Sigmoid colon (tissue), 7 donors: Measurements from ENCODE around the gene CSTF1. TPM values are rescaled to one million over a fixed set of nuclear protein-coding genes. Genes with fewer than 3 reads are reported as not detected.

Experiments used
- DNase-seq: peaks from one replicate; pipeline ENCODE4 v3.0.0-alpha.2; 2019
- H3K27ac ChIP-seq, 4 donors: fragments of 200-600 bp; sonication (generic); one replicate each; pipeline ENCODE4 v1.5.1; 2016 to 2019; ENCODE audit warnings: mild to moderate bottlenecking in 1 of 4
- H3K27me3 ChIP-seq, 3 donors: fragments of 200-600 bp; sonication (generic); one replicate each; pipeline ENCODE4 v1.5.1; 2019; ENCODE audit warnings: mild to moderate bottlenecking in 1 of 3
- H3K36me3 ChIP-seq, 4 donors: fragments of 200-600 bp; sonication (generic); one replicate each; pipeline ENCODE4 v1.5.1; 2016 to 2019
- H3K4me1 ChIP-seq, 4 donors: fragments of 200-600 bp; sonication (generic); one replicate each; pipeline ENCODE4 v1.5.1; 2017 to 2019
- H3K4me3 ChIP-seq, 4 donors: fragments of 200-600 bp; sonication (generic); one replicate each; pipeline ENCODE4 v1.5.1; 2017 to 2019; ENCODE audit warnings: mild to moderate bottlenecking in 2 of 4, moderate library complexity in 1 of 4
- H3K9me3 ChIP-seq, 4 donors: fragments of 200-600 bp in 3 of 4; sonication (generic) in 3 of 4; one replicate each; pipeline versions ENCODE4 v1.5.1 to v1.6.1; 2013 to 2019
- EP300 ChIP-seq, 4 donors: sonication (generic); formaldehyde crosslinking; IDR thresholded peaks; one replicate each; pipeline ENCODE4 v1.6.1; 2017; ENCODE audit warnings: antibody characterized with exemption in 4 of 4
- POLR2A ChIP-seq, 2 donors: fragments of 450-650 bp; IDR thresholded peaks; one replicate each; pipeline ENCODE4 v1.6.1; 2016; ENCODE audit warnings: antibody characterized with exemption in 2 of 2, mild to moderate bottlenecking in 2 of 2, moderate library complexity in 2 of 2
- POLR2AphosphoS5 ChIP-seq, 4 donors: sonication (generic); formaldehyde crosslinking; IDR thresholded peaks; one replicate each; pipeline ENCODE4 v1.6.1; 2017; ENCODE audit warnings: antibody characterized with exemption in 4 of 4
- WGBS, 2 donors: extraction: QIAGEN DNeasy Blood & Tissue Kit; methylation state at CpG; one replicate each; pipeline ENCODE4 v1.1.7; 2013; 5-methylcytosine and 5-hydroxymethylcytosine counted together
- intact Hi-C: fragments of 100-400 bp; cut with DNase I; formaldehyde crosslinking; loops from one replicate; pipeline ENCODE4 v1.15.1; 2023
- polyA plus RNA-seq, 3 donors: library from polyadenylated mRNA; stranded (reverse); fragments of 200-250 nt; gene quantifications; one replicate each; pipeline ENCODE4 v1.2.3, GENCODE V29; 2013
- total RNA-seq, 4 donors: library from RNA; depleted of rRNA; stranded (reverse); fragments of >200 nt; gene quantifications; one replicate each; pipeline ENCODE4 v1.1.0, GENCODE V29; 2016
- TF ChIP-seq, protein P1 (sequence below), 4 experiments: fragments of 450-650 bp in 3 of 4; fragments of 200-600 bp in 1 of 4; IDR thresholded peaks; one replicate each; pipeline ENCODE4 v1.5.1; 2016 to 2019; ENCODE audit warnings: antibody characterized with exemption in 4 of 4, mild to moderate bottlenecking in 3 of 4, moderate library complexity in 2 of 4
- donor health status: healthy with polysubstance abuse.
- donor health status: Bipolar disorder and iron deficiency.
- donor health status: healthy.

The CSTF1 gene
- total and polyA plus RNA-seq, 7 donors: 7.2 to 24.6 (median 14.9) TPM

DNA sequence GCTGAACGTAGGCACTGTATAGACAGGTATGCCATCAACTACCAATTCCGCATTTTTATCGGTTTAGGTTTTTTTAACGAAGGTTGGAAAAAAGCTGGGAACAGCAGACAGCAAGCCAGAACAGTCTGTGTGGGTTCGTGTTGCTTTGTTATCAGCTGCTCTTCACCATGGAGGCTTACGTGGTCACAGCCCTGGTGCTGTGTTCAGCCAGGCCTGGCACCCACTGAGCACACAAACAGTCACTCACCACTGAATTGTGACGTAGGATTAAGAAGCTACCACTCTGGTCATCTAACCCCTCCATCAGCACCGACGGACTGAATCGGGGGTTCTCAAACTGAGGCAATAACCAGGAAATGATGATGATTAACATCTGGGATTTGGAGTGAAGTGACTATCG, 20.5 kb upstream of the CSTF1 start:
- Histone ChIP-seq H3K9me3 (no peaks in the 10 kb centered on the region), H3K27ac (no peak overlapping the region), H3K4me1 (no peaks in the 10 kb centered on the region), H3K4me3 (no peak overlapping the region), H3K36me3 (peaks cover 0 to 26% (median 6%) of the 10 kb centered on the region in 4 donors), H3K27me3 (no peaks in the 10 kb centered on the region)
- TF ChIP-seq, protein P1, sequence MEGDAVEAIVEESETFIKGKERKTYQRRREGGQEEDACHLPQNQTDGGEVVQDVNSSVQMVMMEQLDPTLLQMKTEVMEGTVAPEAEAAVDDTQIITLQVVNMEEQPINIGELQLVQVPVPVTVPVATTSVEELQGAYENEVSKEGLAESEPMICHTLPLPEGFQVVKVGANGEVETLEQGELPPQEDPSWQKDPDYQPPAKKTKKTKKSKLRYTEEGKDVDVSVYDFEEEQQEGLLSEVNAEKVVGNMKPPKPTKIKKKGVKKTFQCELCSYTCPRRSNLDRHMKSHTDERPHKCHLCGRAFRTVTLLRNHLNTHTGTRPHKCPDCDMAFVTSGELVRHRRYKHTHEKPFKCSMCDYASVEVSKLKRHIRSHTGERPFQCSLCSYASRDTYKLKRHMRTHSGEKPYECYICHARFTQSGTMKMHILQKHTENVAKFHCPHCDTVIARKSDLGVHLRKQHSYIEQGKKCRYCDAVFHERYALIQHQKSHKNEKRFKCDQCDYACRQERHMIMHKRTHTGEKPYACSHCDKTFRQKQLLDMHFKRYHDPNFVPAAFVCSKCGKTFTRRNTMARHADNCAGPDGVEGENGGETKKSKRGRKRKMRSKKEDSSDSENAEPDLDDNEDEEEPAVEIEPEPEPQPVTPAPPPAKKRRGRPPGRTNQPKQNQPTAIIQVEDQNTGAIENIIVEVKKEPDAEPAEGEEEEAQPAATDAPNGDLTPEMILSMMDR (IDR thresholded peaks at IDR 0.05): no peak
- TF ChIP-seq POLR2AphosphoS5 (IDR thresholded peaks at IDR 0.05): no peak
- no peak for TF ChIP-seq POLR2A (IDR thresholded peaks at IDR 0.05)
- no peak for TF ChIP-seq EP300 (IDR thresholded peaks at IDR 0.05)
- 95% methylated on average over 11 of the region's 11 CpGs for WGBS, 2 donors
- intact Hi-C loops: no loop called here
- DNase-seq: no peak

DNA sequence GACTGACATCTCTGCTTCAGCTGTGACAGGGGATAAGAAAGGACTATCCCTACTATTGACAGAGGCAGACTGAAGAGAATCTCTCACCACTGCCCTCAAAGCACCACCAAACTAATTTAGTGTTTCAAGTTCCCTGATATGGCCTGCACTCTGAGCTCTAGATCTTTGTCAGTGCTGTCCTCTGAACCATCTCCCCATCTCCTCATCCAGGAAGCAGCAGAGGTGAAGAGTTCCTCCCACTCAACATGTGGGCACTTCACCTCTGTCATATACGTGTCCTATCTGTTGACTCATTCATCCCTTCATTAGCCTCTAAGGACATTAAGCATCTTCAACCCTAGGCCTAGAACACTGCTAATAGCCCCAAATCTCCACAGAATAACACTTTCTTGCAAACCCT, 19.6 kb upstream of the CSTF1 start:
- intact Hi-C loops: no loop called here
- Histone ChIP-seq H3K4me3 (no peak overlapping the region), H3K9me3 (no peaks in the 10 kb centered on the region), H3K27ac (no peak overlapping the region), H3K27me3 (no peaks in the 10 kb centered on the region), H3K36me3 (peaks cover 0 to 17% (median 2%) of the 10 kb centered on the region in 4 donors), H3K4me1 (no peaks in the 10 kb centered on the region)
- DNase-seq: no peak
- TF ChIP-seq, protein P1 (IDR thresholded peaks at IDR 0.05): no peak
- no peak for TF ChIP-seq POLR2AphosphoS5 (IDR thresholded peaks at IDR 0.05)
- 71 to 89% methylated on average over 1 of the region's 1 CpG for WGBS, 2 donors

DNA sequence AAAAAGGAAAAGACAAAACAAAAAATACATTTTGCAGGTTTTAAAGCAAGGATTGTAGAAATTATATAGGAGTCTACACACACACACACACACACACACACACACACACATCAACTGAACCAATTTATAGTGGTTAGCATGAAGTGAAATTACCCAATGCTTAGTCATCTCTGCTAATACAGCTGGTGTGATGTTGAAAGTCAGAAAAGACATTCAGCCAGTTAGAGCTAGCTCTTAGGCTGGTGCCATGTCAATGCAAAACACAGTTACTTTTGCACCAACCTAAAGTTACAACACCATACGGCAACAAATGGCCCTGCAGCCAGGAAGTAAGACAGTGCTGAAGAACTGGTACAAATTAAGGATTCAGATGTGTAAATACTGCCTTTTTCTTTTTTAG, 18.5 kb upstream of the CSTF1 start:
- no peaks in the 10 kb centered on the region for H3K9me3 ChIP-seq
- H3K27me3 ChIP-seq: no peaks in the 10 kb centered on the region
- no peak overlapping the region for H3K4me3 ChIP-seq
- WGBS, 2 donors: 70 to 87% methylated on average over 1 of the region's 1 CpG
- no peak overlapping the region for H3K27ac ChIP-seq
- intact Hi-C loops: no loop called here
- H3K4me1 ChIP-seq: no peaks in the 10 kb centered on the region
- no peak for DNase-seq
- peaks cover 0 to 7% (median 0%) of the 10 kb centered on the region in 4 donors for H3K36me3 ChIP-seq
- TF ChIP-seq, protein P1 (IDR thresholded peaks at IDR 0.05): no peak
- TF ChIP-seq POLR2A (IDR thresholded peaks at IDR 0.05): no peak
- no peak for TF ChIP-seq POLR2AphosphoS5 (IDR thresholded peaks at IDR 0.05)
- no peak for TF ChIP-seq EP300 (IDR thresholded peaks at IDR 0.05)

DNA sequence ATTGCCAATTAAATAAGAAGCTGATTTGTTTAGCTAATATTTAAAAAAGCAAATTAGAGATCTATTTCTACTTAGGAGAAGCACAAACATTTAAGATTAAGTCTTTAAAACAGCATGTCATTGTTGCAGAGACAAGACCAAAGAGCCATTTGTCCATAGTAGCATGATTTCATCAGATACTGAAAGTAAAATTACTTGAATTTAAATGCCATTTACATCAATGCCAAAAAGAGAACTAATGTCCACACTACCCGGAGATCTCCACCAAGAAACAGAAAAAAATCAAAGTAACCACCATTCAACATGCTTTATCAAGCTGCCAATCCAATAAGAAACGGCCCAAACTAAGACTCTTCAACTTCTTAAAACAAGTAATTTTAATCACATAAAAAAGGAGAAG, 16.1 kb upstream of the CSTF1 start:
- TF ChIP-seq POLR2A (IDR thresholded peaks at IDR 0.05) (no peak), POLR2AphosphoS5 (IDR thresholded peaks at IDR 0.05) (no peak), EP300 (IDR thresholded peaks at IDR 0.05) (no peak)
- TF ChIP-seq, protein P1 (IDR thresholded peaks at IDR 0.05): no peak
- Histone ChIP-seq H3K27ac (no peak overlapping the region), H3K9me3 (no peaks in the 10 kb centered on the region), H3K4me3 (no peak overlapping the region), H3K4me1 (no peaks in the 10 kb centered on the region), H3K27me3 (no peaks in the 10 kb centered on the region), H3K36me3 (no peaks in the 10 kb centered on the region)
- WGBS, 2 donors: 78 to 90% methylated on average over 2 of the region's 2 CpGs
- DNase-seq: no peak
- intact Hi-C loops: no loop called here

DNA sequence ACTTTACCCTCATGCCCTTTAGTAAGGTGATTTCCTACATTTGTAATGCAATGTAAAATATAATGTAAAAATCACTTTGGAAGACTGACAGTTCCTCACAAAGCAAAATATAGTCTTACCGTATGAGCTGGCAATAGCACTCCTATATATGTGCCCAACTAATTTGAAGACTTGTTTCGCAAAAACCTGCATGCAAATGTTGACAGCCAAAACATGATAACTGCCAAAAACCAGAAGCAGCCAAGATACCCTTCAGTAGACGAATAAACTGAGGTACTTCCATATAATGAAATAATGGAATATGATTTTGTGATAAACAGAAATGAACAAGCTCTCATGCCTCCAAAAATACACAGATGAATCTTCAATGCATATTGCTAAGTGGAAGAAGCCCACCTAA, 14.1 kb upstream of the CSTF1 start:
- WGBS, 2 donors: 93 to 98% methylated on average over 3 of the region's 3 CpGs
- TF ChIP-seq POLR2AphosphoS5 (IDR thresholded peaks at IDR 0.05) (no peak), POLR2A (IDR thresholded peaks at IDR 0.05) (no peak), EP300 (IDR thresholded peaks at IDR 0.05) (no peak)
- TF ChIP-seq, protein P1 (IDR thresholded peaks at IDR 0.05): no peak
- no peak for DNase-seq
- no peaks in the 10 kb centered on the region for H3K9me3 ChIP-seq
- no peaks in the 10 kb centered on the region for H3K4me1 ChIP-seq
- H3K36me3 ChIP-seq: no peaks in the 10 kb centered on the region
- no peak overlapping the region for H3K4me3 ChIP-seq
- no peaks in the 10 kb centered on the region for H3K27me3 ChIP-seq
- H3K27ac ChIP-seq: no peak overlapping the region
- intact Hi-C loops: no loop called here
